H7 (cell line): Measurements from ENCODE around the gene DDA1. TPM values are rescaled to one million over a fixed set of nuclear protein-coding genes. Genes with fewer than 3 reads are reported as not detected.
A peak's percentile ranks its signal among the peaks of the same experiment; 100 is the strongest.
"Not testable (repeated sequence)": the region's sequence is repeated elsewhere in the genome, so short reads cannot be mapped to it uniquely, and the experiment has no call there.

Source experiments
- DNase-seq: peaks from one replicate; pipeline ENCODE4 v3.0.0; 2012
- H3K27me3 ChIP-seq: 2 replicates; pipeline ENCODE4 v1.6.0; 2011; ENCODE audit warnings: mild to moderate bottlenecking, low read length; ENCODE audit not compliant: control insufficient read depth, insufficient read depth
- H3K36me3 ChIP-seq: replicated peaks from 2 replicates; pipeline ENCODE4 v1.5.1; 2011; ENCODE audit warnings: low read length; ENCODE audit not compliant: control insufficient read depth, insufficient read depth
- H3K4me3 ChIP-seq: 2 replicates; pipeline ENCODE4 v1.5.1; 2011; ENCODE audit warnings: low read depth, mild to moderate bottlenecking, control low read depth, low read length, moderate library complexity; ENCODE audit not compliant: insufficient read depth
- total RNA-seq: library from RNA; depleted of rRNA; stranded (reverse); fragments of >200 nt; shearing (Covaris generic); gene quantifications from 2 replicates; pipeline ENCODE4 v1.2.3, GENCODE V29; 2014; rRNA removed

The DDA1 gene
- 32.8 and 50.8 TPM in 2 replicates for total RNA-seq

GRCh38 chr19:17309198-17309964 is at the start of gene DDA1:
Gene DDA1 (plus strand): TSS chr19:17309563. CDS start chr19:17309655, 92 bp downstream.
- Histone ChIP-seq H3K27me3 (no peaks in the 10 kb centered on the region), H3K4me3 (peak within 1 kb of the TSS; percentile 96), H3K36me3 (peaks cover 3% of the 10 kb centered on the region)
- peak; percentile 99 for DNase-seq

DNA sequence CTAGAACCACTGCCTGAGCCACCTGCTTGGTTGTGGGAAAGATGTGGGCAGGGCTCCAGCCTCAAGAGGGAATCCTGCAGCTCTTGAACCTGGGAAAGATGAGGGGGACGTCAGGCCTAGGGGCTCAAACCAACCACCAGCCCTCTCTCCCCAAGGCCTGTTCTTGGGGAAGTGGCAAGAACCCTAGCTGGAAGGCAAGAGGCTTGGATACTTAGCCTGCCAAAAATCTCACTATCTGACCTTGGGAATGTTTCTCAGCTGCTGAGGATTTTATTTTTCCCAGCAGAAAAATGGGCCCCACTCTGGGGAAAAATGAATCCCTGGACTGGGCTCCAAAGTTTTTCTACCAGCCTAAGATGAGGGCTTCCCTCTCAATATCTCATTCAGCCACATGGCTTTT is 49.4 kb upstream of the DDA1 start:
- DNase-seq = no peak
- H3K27me3 ChIP-seq = no peaks in the 10 kb centered on the region
- peaks cover 2% of the 10 kb centered on the region for H3K36me3 ChIP-seq
- no peak overlapping the region for H3K4me3 ChIP-seq

DNA sequence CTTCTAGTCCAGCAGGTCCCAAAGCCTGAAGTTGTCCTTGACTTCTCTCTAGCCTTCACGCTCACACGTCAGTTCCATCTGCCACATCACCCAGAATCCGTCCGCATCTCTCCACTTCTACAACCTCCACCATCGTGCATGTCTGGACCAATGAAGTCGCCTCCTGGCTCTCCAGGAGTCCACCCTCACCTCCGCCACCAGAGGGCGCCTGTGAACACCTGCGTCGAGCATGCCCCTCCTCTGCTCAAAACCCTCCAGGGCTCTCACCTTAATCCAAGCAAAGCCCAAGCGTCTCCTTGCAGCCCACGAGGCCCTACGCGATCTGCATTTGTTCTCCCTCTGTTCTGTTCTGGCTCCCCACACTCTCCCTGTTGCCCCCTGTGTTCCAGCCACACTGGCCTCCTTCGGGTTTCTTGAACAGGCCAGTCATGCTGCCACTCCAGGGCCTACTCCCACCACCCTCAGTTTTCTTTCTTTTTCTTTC is 48.5 kb upstream of the DDA1 start:
- H3K36me3 ChIP-seq = peaks cover 1% of the 10 kb centered on the region
- DNase-seq = peak; percentile 97
- H3K4me3 ChIP-seq = no peak overlapping the region
- no peaks in the 10 kb centered on the region for H3K27me3 ChIP-seq

- Histone ChIP-seq H3K27me3 (no peaks in the 10 kb centered on the region), H3K36me3 (peaks cover 1% of the 10 kb centered on the region), H3K4me3 (no peak overlapping the region)
- DNase-seq = peak; percentile 56
Measured at GRCh38 chr19:17262557-17262956, 46.8 kb upstream of the DDA1 start.

DNA sequence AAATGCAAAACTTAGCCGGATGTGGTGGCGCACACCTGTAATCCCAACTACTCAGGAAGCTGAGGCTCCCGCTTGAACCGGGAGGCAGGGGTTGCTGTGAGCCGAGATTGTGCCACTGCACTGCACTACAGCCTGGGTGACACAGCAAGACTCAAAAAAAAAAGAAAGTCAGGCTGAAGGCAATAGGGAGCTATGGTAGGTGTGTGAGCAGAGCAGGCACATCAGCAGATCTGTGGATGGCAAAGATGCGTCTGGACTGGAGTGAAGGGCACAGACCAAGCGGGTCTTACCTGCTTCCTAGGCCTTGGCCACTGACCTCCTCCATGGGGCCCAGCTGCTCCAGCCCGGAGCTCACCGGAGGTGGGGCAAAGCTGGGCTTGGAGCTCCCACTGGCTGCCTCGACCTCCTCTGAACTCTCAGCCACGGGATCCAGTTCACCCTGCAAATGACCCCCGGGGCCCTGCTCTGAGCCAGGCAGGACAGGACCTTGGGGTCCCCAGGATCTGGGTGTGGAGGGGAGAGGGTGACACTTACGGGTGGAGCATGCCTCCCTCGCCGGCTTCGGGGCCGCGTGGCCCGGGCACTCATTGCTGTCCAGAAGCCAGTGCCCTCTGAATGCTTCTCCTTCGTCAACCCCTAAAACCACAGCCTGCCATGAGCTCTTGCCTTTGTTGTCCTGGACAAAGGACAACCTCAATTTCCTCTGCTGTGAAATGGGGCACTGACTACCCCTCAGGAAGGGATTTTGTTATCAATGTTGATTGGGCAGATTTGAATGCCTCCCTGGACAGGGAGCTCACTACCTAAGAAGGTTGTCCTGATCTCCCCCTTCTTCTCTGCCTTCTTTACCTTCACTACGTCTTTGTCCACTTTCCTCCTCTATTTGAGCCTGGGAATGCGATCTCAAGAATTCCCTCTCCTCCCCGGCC is 45.4 kb upstream of the DDA1 start:
- 0 out of 2 replicates have a peak overlapping the region, but pooled peaks have one; percentile 1 for H3K4me3 ChIP-seq
- H3K27me3 ChIP-seq = no peaks in the 10 kb centered on the region
- DNase-seq = peak; percentile 52
- peaks cover 2% of the 10 kb centered on the region for H3K36me3 ChIP-seq

- H3K36me3 ChIP-seq = peaks cover 2% of the 10 kb centered on the region
- H3K27me3 ChIP-seq = no peaks in the 10 kb centered on the region
- H3K4me3 ChIP-seq = 0 out of 2 replicates have a peak within 1 kb of the TSS, but pooled peaks have one; percentile 1
- peak; percentile 94 for DNase-seq
Measured at GRCh38 chr19:17264641-17264979, 44.8 kb upstream of the DDA1 start, which contains the start of gene USHBP1. Gene USHBP1 (minus strand): TSS chr19:17264745. CDS start chr19:17264299, 446 bp downstream.

GRCh38 chr19:17266026-17266425 is 43.3 kb upstream of the DDA1 start:
- Histone ChIP-seq H3K36me3 (peaks cover 5% of the 10 kb centered on the region), H3K27me3 (no peaks in the 10 kb centered on the region), H3K4me3 (no peak overlapping the region)
- DNase-seq = no peak

- Histone ChIP-seq H3K36me3 (peaks cover 11% of the 10 kb centered on the region), H3K27me3 (no peaks in the 10 kb centered on the region), H3K4me3 (no peak overlapping the region)
- DNase-seq = no peak
Measured at GRCh38 chr19:17266589-17266974, 42.8 kb upstream of the DDA1 start.

DNA sequence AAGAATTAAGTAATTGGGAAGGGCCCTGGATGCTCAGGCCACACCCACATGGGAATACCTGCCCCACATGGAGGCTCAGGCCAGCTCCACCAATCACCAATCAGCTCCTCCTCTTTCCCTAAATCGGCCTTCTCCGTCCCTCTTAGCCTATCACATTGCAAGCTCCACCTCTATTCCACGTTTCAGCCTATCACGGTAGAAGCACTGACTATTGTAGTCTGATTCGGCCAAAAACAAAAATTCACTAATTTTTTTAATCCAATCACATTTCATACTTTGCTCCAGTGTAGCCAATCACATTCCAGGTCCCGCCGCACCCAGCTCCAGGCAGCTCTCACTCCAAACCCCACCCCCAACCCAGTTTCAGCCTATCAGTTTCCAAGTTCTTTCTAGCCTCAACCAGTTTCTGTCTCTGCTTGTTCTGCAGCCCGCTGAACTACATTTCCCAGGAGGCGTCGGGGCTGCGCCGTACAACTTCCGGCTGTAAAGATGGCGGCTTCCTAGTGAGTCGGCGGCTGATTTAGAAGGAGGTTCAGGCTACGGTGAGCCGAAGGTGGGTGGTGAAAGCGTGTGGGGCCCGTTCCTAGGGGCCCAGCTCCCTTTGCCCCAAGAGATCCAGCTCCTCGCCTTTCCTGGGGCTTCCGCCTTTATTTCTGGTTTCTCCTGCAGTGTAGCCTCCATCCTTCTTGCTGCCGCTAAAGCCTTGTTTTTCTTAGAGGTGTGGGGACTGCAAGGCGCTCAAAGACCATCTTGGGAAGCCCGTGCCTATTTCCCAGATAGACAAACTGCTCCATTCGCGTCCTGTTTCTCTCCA is 42.2 kb upstream of the DDA1 start, which contains the start of gene BABAM1:
BABAM1 (plus strand) TSS at position 469 of the 814 bp plus-strand sequence. CDS start 1,364 bp downstream, outside the sequence.
- peak; percentile 99 for DNase-seq
- Histone ChIP-seq H3K36me3 (peaks cover 12% of the 10 kb centered on the region), H3K4me3 (peak within 1 kb of the TSS; percentile 60), H3K27me3 (no peaks in the 10 kb centered on the region)

DNA sequence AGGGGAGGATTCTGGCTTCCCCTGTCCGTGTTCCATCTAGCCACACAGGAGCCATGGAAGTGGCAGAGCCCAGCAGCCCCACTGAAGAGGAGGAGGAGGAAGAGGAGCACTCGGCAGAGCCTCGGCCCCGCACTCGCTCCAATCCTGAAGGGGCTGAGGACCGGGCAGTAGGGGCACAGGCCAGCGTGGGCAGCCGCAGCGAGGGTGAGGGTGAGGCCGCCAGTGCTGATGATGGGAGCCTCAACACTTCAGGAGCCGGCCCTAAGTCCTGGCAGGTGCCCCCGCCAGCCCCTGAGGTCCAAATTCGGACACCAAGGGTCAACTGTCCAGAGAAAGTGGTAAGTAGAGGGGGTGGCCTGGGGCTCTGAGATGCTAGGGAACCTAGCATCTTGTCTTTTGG is 40.6 kb upstream of the DDA1 start:
- no peak for DNase-seq
- Histone ChIP-seq H3K36me3 (peaks cover 15% of the 10 kb centered on the region), H3K27me3 (no peaks in the 10 kb centered on the region), H3K4me3 (no peak overlapping the region)

GRCh38 chr19:17274892-17275291 is 34.5 kb upstream of the DDA1 start:
- H3K27me3 ChIP-seq, H3K4me3 ChIP-seq, DNase-seq: not testable (repeated sequence)
- peaks cover 30% of the 10 kb centered on the region for H3K36me3 ChIP-seq

GRCh38 chr19:17275441-17276175 is 33.8 kb upstream of the DDA1 start:
- no peak for DNase-seq
- Histone ChIP-seq H3K4me3 (no peak overlapping the region), H3K27me3 (no peaks in the 10 kb centered on the region), H3K36me3 (peaks cover 26% of the 10 kb centered on the region)

GRCh38 chr19:17279436-17279835 is 29.9 kb upstream of the DDA1 start:
- peaks cover 6% of the 10 kb centered on the region; the same call in 1 of the 2 replicates for H3K27me3 ChIP-seq
- DNase-seq = no peak
- H3K4me3 ChIP-seq = no peak overlapping the region
- peaks cover 24% of the 10 kb centered on the region for H3K36me3 ChIP-seq
